NB4 (cell line): ENCODE results near the gene MOGAT2.

Experiments
- MYC ChIP-seq: IDR thresholded peaks from 2 replicates; pipeline ENCODE4 v1.6.1; 2011; ENCODE audit warnings: low read depth, low read length
- POLR2A ChIP-seq: IDR thresholded peaks from 2 replicates; pipeline ENCODE4 v1.6.1; 2011; ENCODE audit warnings: mild to moderate bottlenecking; ENCODE audit not compliant: insufficient read length; ENCODE audit errors: extremely low read depth
- TF ChIP-seq, protein P1 (sequence below): IDR thresholded peaks from one replicate; pipeline ENCODE4 v1.5.1; 2012; ENCODE audit warnings: low read depth, low read length

DNA sequence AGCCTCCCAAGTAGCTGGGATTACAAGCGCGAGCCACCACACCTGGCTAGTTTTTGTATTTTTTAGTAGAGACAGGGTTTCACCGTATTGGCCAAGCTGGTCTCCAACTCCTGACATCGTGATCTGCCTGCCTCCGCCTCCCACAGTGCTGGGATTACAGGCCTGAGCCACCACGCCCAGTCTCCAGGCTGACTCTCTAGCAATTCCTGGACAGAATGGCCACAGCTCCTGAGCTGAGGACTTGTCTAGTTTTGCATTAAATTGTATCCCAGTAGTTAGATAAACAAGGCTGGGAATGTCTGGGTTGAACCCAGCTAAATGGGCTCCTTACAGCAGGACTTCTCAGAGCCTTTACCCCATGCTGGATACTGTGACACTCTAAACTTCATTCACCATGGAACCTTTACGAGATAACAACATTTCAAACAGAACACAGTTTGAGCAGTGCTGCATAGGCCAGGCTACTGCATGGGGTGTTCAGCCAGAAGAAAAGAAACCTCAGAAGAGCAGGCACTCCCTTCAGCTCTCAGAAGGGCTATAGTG is 13.9 kb upstream of the MOGAT2 start:
- TF ChIP-seq POLR2A: no peak
- TF ChIP-seq, protein P1, sequence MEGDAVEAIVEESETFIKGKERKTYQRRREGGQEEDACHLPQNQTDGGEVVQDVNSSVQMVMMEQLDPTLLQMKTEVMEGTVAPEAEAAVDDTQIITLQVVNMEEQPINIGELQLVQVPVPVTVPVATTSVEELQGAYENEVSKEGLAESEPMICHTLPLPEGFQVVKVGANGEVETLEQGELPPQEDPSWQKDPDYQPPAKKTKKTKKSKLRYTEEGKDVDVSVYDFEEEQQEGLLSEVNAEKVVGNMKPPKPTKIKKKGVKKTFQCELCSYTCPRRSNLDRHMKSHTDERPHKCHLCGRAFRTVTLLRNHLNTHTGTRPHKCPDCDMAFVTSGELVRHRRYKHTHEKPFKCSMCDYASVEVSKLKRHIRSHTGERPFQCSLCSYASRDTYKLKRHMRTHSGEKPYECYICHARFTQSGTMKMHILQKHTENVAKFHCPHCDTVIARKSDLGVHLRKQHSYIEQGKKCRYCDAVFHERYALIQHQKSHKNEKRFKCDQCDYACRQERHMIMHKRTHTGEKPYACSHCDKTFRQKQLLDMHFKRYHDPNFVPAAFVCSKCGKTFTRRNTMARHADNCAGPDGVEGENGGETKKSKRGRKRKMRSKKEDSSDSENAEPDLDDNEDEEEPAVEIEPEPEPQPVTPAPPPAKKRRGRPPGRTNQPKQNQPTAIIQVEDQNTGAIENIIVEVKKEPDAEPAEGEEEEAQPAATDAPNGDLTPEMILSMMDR: no peak
- TF ChIP-seq MYC: no peak
